Ishikawa (cell line): ENCODE results near the gene FBXO24.

Experiments used
- CEBPB ChIP-seq: IDR thresholded peaks from 2 replicates; pipeline ENCODE4 v1.6.1; 2012
- CREB1 ChIP-seq: IDR thresholded peaks from 2 replicates; pipeline ENCODE4 v1.6.1; 2012; ENCODE audit warnings: low read depth
- EGR1 ChIP-seq: IDR thresholded peaks from 2 replicates; pipeline ENCODE4 v1.6.1; 2012
- EP300 ChIP-seq: IDR thresholded peaks from 2 replicates; pipeline ENCODE4 v1.6.1; 2012; ENCODE audit warnings: borderline replicate concordance
- FOXM1 ChIP-seq: IDR thresholded peaks from 2 replicates; pipeline ENCODE4 v1.6.1; 2012; ENCODE audit warnings: low read depth, borderline replicate concordance
- MAX ChIP-seq: IDR thresholded peaks from 2 replicates; pipeline ENCODE4 v1.6.1; 2012
- NFIC ChIP-seq: IDR thresholded peaks from 2 replicates; pipeline ENCODE4 v1.6.1; 2012
- RAD21 ChIP-seq: IDR thresholded peaks from 2 replicates; pipeline ENCODE4 v1.6.1; 2012; ENCODE audit warnings: low read depth
- REST ChIP-seq: IDR thresholded peaks from 2 replicates; pipeline ENCODE4 v1.6.1; 2012; ENCODE audit warnings: low read depth, mild to moderate bottlenecking
- TAF1 ChIP-seq: IDR thresholded peaks from 2 replicates; pipeline ENCODE4 v1.6.1; 2012; ENCODE audit warnings: low read depth, mild to moderate bottlenecking
- TCF12 ChIP-seq: IDR thresholded peaks from 2 replicates; pipeline ENCODE4 v1.6.1; 2012; ENCODE audit warnings: low read depth
- TEAD4 ChIP-seq: IDR thresholded peaks from 2 replicates; pipeline ENCODE4 v1.6.1; 2012
- USF1 ChIP-seq: IDR thresholded peaks from 2 replicates; pipeline ENCODE4 v1.6.1; 2012
- YY1 ChIP-seq: IDR thresholded peaks from 2 replicates; pipeline ENCODE4 v1.6.1; 2012; ENCODE audit warnings: low read depth
- ZBTB7A ChIP-seq: IDR thresholded peaks from 2 replicates; pipeline ENCODE4 v1.6.1; 2012; ENCODE audit warnings: low read depth

FBXO24 gene

GRCh38 chr7:100589341-100589947, 3.3 kb downstream of the FBXO24 start:
- TF ChIP-seq REST = no peak
- TF ChIP-seq RAD21 = no peak
- TF ChIP-seq YY1 = no peak
- TF ChIP-seq CREB1 = no peak
- TF ChIP-seq EP300 = no peak
- no peak for TF ChIP-seq NFIC
- TF ChIP-seq CEBPB = no peak
- no peak for TF ChIP-seq ZBTB7A
- TF ChIP-seq MAX = no peak
- TF ChIP-seq EGR1 = no peak
- TF ChIP-seq TEAD4 = no peak
- no peak for TF ChIP-seq USF1
- no peak for TF ChIP-seq FOXM1
- no peak for TF ChIP-seq TAF1
- TF ChIP-seq TCF12 = no peak

GRCh38 chr7:100590077-100590737, 4.1 kb downstream of the FBXO24 start:
- TF ChIP-seq TEAD4 (no peak), CREB1 (no peak), REST (no peak), CEBPB (no peak), EGR1 (no peak), USF1 (no peak), TCF12 (no peak), ZBTB7A (no peak), RAD21 (no peak), FOXM1 (no peak), YY1 (no peak), EP300 (no peak), NFIC (no peak), MAX (no peak)

- TF ChIP-seq TEAD4 (no peak), TAF1 (no peak)
Measured at GRCh38 chr7:100591596-100591995, 5.5 kb downstream of the FBXO24 start.

GRCh38 chr7:100595188-100595587, 9.1 kb downstream of the FBXO24 start:
- no peak for TF ChIP-seq USF1
- TF ChIP-seq MAX = no peak
- TF ChIP-seq RAD21 = no peak
- TF ChIP-seq ZBTB7A = no peak
- TF ChIP-seq TAF1 = no peak
- no peak for TF ChIP-seq NFIC
- TF ChIP-seq FOXM1 = no peak
- no peak for TF ChIP-seq CEBPB

- no peak for TF ChIP-seq YY1
- no peak for TF ChIP-seq EP300
- no peak for TF ChIP-seq CREB1
- no peak for TF ChIP-seq CEBPB
- no peak for TF ChIP-seq ZBTB7A
- no peak for TF ChIP-seq TCF12
- no peak for TF ChIP-seq RAD21
- no peak for TF ChIP-seq USF1
- no peak for TF ChIP-seq TEAD4
- TF ChIP-seq EGR1 = no peak
- no peak for TF ChIP-seq REST
- no peak for TF ChIP-seq TAF1
- no peak for TF ChIP-seq MAX
- TF ChIP-seq FOXM1 = no peak
- TF ChIP-seq NFIC = no peak
Measured at GRCh38 chr7:100598425-100598824, 12.3 kb downstream of the FBXO24 start.
